HepG2 (cell line): Measurements from ENCODE around the gene TACC2. TPM values are rescaled to one million over a fixed set of nuclear protein-coding genes. Genes with fewer than 3 reads are reported as not detected.

Experiments used
- ATAC-seq: fragments of 200-7000 bp; cut with Tn5 transposase; 3 replicates; pipeline ENCODE4 v1.9.1; 2020; ENCODE audit warnings: mild to moderate bottlenecking, moderate library complexity
- BruUV-seq: library from RNA; stranded (reverse); fragments of 400-500 nt; replicated peaks from 2 replicates; lab custom pipeline; 2021; lab: Mats Ljungman, UMichigan
- CTCF ChIA-PET: fragments of 300-600 bp; formaldehyde crosslinking; extraction: SDS; loops from one replicate; lab custom pipeline; 2021; ENCODE audit warnings: low total read pairs, inconsistent platforms, low intra/inter-chr PET ratio; lab: Yijun Ruan, JAX
- POLR2A ChIA-PET: fragments of 350-600 bp; sonication (Branson Sonifier 250); formaldehyde crosslinking; loops from one replicate; lab custom pipeline; 2020; ENCODE audit warnings: antibody characterized with exemption, inconsistent platforms; lab: Yijun Ruan, JAX
- DNase-seq: peaks from one replicate; pipeline ENCODE4 v3.0.0-alpha.2; 2015; ENCODE audit warnings: low spot score
- FAIRE-seq: peaks from 3 replicates; lab custom pipeline; 2011; peaks lifted over from hg19 to GRCh38; lab: Jason Lieb, UNC
- H2AFZ ChIP-seq: one replicate; pipeline ENCODE4 v1.6.1; 2011; ENCODE audit warnings: low read length, inconsistent platforms
- H3K27ac ChIP-seq: fragments of 300-600 bp; 3 replicates; pipeline ENCODE4 v1.8.0; 2011; ENCODE audit warnings: mixed run types, mild to moderate bottlenecking, mixed read lengths, low read length, inconsistent platforms; ENCODE audit not compliant: insufficient read depth; ENCODE audit errors: extremely low read length
- H3K27me3 ChIP-seq, 2 experiments: fragments of 200-600 bp in 1 of 2; 2 replicates in 1 of 2; 3 replicates in 1 of 2; pipeline versions ENCODE4 v1.6.0 to v1.8.0; 2011; ENCODE audit warnings: low read length in 2 of 2, mild to moderate bottlenecking in 2 of 2, moderate library complexity in 2 of 2, inconsistent platforms in 1 of 2; ENCODE audit not compliant: insufficient read depth in 2 of 2, control insufficient read depth in 1 of 2
- H3K36me3 ChIP-seq, 2 experiments: fragments of 200-600 bp in 1 of 2; replicated peaks in 1 of 2; 2 replicates in 1 of 2; 3 replicates in 1 of 2; pipeline versions ENCODE4 v1.5.1 to v1.8.0; 2011; ENCODE audit warnings: low read length in 2 of 2, inconsistent platforms in 1 of 2; ENCODE audit not compliant: insufficient read depth in 2 of 2, control insufficient read depth in 1 of 2
- H3K4me1 ChIP-seq: 2 replicates; pipeline ENCODE4 v1.5.1; 2012; ENCODE audit warnings: low read length, inconsistent platforms; ENCODE audit not compliant: insufficient read depth
- H3K4me2 ChIP-seq: 2 replicates; pipeline ENCODE4 v1.6.0; 2011; ENCODE audit warnings: low read depth, low read length, inconsistent platforms
- H3K4me3 ChIP-seq, 3 experiments: fragments of 200-600 bp in 1 of 3; sonication (generic), shearing (Covaris generic) in 1 of 3; replicated peaks in 1 of 3; 2 replicates each; pipeline ENCODE4 v1.5.1; 2011 to 2016; ENCODE audit warnings: low read length in 3 of 3, inconsistent platforms in 2 of 3, low read depth in 2 of 3, mild to moderate bottlenecking in 2 of 3, control low read depth in 1 of 3, mixed read lengths in 1 of 3; ENCODE audit not compliant: insufficient read depth in 1 of 3
- H3K79me2 ChIP-seq: one replicate; pipeline ENCODE4 v1.6.1; 2011; ENCODE audit warnings: low read length, inconsistent platforms; ENCODE audit not compliant: insufficient read depth
- H3K9ac ChIP-seq: 2 replicates; pipeline ENCODE4 v1.6.0; 2011; ENCODE audit warnings: mild to moderate bottlenecking, low read depth, low read length, inconsistent platforms; ENCODE audit not compliant: insufficient read depth
- H3K9me3 ChIP-seq: 2 replicates; pipeline ENCODE4 v1.5.1; 2012; ENCODE audit warnings: mild to moderate bottlenecking, low read length
- H4K20me1 ChIP-seq: 2 replicates; pipeline ENCODE4 v1.6.0; 2011; ENCODE audit warnings: inconsistent platforms, mild to moderate bottlenecking, low read length, moderate library complexity; ENCODE audit not compliant: insufficient read depth
- AKAP8 ChIP-seq: sonication (generic); formaldehyde crosslinking; IDR thresholded peaks from 2 replicates; pipeline ENCODE4 v1.5.1; 2020; ENCODE audit warnings: mild to moderate bottlenecking, missing genetic modification reagents
- CSRNP2 ChIP-seq: sonication (generic); formaldehyde crosslinking; conservative IDR thresholded peaks from 2 replicates; pipeline ENCODE4 v1.8.0; 2022; ENCODE audit warnings: low read depth, missing genetic modification reagents
- GLMP ChIP-seq: sonication (generic); formaldehyde crosslinking; IDR thresholded peaks from 2 replicates; pipeline ENCODE4 v1.9.0; 2021; ENCODE audit warnings: missing genetic modification reagents, mild to moderate bottlenecking, borderline replicate concordance
- HMG20B ChIP-seq: conservative IDR thresholded peaks from 2 replicates; pipeline ENCODE4 v1.6.1; 2016; ENCODE audit warnings: missing genetic modification reagents, missing compliant biosample characterization
- MAX ChIP-seq: IDR thresholded peaks from 2 replicates; pipeline ENCODE4 v1.6.1; 2012; ENCODE audit warnings: inconsistent platforms
- MED8 ChIP-seq: sonication (generic); formaldehyde crosslinking; IDR thresholded peaks from 2 replicates; pipeline ENCODE4 v1.8.1; 2023; ENCODE audit warnings: mild to moderate bottlenecking, missing genetic modification reagents; ENCODE audit not compliant: insufficient replicate concordance
- NAIF1 ChIP-seq: sonication (generic); formaldehyde crosslinking; IDR thresholded peaks from 2 replicates; pipeline ENCODE4 v1.5.0; 2020; ENCODE audit warnings: mild to moderate bottlenecking, missing genetic modification reagents, borderline replicate concordance
- NCOA1 ChIP-seq: sonication (generic); formaldehyde crosslinking; IDR thresholded peaks from 2 replicates; pipeline ENCODE4 v1.9.0; 2021; ENCODE audit warnings: missing genetic modification reagents
- SAP130 ChIP-seq: IDR thresholded peaks from 2 replicates; pipeline ENCODE4 v1.6.1; 2016; ENCODE audit warnings: low read depth
- STAT6 ChIP-seq: sonication (generic); formaldehyde crosslinking; IDR thresholded peaks from 2 replicates; pipeline ENCODE4 v1.4.0; 2020; ENCODE audit warnings: missing genetic modification reagents, mild to moderate bottlenecking, borderline replicate concordance
- THAP8 ChIP-seq: sonication (generic); formaldehyde crosslinking; IDR thresholded peaks from 2 replicates; pipeline ENCODE4 v1.5.1; 2020; ENCODE audit warnings: missing genetic modification reagents, mild to moderate bottlenecking, borderline replicate concordance
- THAP9 ChIP-seq: sonication (generic); formaldehyde crosslinking; IDR thresholded peaks from 2 replicates; pipeline ENCODE4; 2020; ENCODE audit warnings: missing genetic modification reagents, mild to moderate bottlenecking, borderline replicate concordance
- TRIM22 ChIP-seq: fragments of 450-650 bp; IDR thresholded peaks from 2 replicates; pipeline ENCODE4 v1.6.1; 2017
- ZNF326 ChIP-seq: sonication (generic); formaldehyde crosslinking; IDR thresholded peaks from 2 replicates; pipeline ENCODE4 v1.4.0; 2020; ENCODE audit warnings: missing genetic modification reagents, borderline replicate concordance
- WGBS: methylation state at CpG from one replicate; pipeline ENCODE4 v1.1.6; 2017; ENCODE audit warnings: low lambda C conversion rate; 5-methylcytosine and 5-hydroxymethylcytosine counted together
- in situ Hi-C: cut with HindIII; loops from 2 replicates; pipeline ENCODE4 v1.10.0; 2017; ENCODE audit warnings: low pct_unique_long_range_greater_than_20kb; ENCODE audit not compliant: extremely low pct_ligation_motif_present
- intact Hi-C: fragments of 100-400 bp; cut with micrococcal nuclease; formaldehyde crosslinking; loops from one replicate; pipeline ENCODE4 v1.10.0; 2022; ENCODE audit not compliant: unreplicated experiment
- polyA plus RNA-seq, 8 experiments: library from polyadenylated mRNA; depleted of rRNA in 3 of 8; stranded (reverse) in 7 of 8; unstranded in 1 of 8; fragments of >200 nt; fragmentation: Illumina TruSeq in 4 of 8; extraction: Trizol in 4 of 8; gene quantifications; 2 replicates each; pipeline versions ENCODE4 v1.2.1 to v1.2.3, GENCODE V29; 2011 to 2016; ENCODE audit warnings: low read depth in 4 of 8, missing spikeins in 1 of 8, mixed read lengths in 1 of 8; ENCODE audit not compliant: insufficient read depth in 1 of 8
- total RNA-seq, 5 experiments: library from RNA; depleted of rRNA; stranded (reverse); fragments of >200 nt; fragmentation: Illumina TruSeq; extraction: Trizol; gene quantifications; 2 replicates each; pipeline ENCODE4 v1.2.3, GENCODE V29; 2016; ENCODE audit warnings: low read depth in 1 of 5

Gene TACC2
- total and polyA plus RNA-seq, 2 of the 13 experiments (the other 11 are each of a cell fraction or from before 2014, with no cell fraction given) = 11.8 to 16.0 TPM

- Histone ChIP-seq H3K79me2 (peaks cover 7% of the 10 kb centered on the region), H4K20me1 (0 out of 2 replicates have a peak, but pooled peaks cover 5% of the 10 kb centered on the region), H3K36me3 (peaks cover 4 to 20% of the 10 kb centered on the region in 2 experiments; a peak in 4 of 5 replicates), H3K4me3 (no peak overlapping the region), H3K27me3 (no peaks in the 10 kb centered on the region), H3K9me3 (no peaks in the 10 kb centered on the region), H3K4me1 (peaks cover 22% of the 10 kb centered on the region), H3K9ac (no peak overlapping the region), H3K4me2 (no peak overlapping the region), H3K27ac (no peak overlapping the region), H2AFZ (no peak overlapping the region)
- in situ Hi-C loops = no loop called here
- ChIA-PET POLR2A (no interaction called here), CTCF (no interaction called here)
- no peak for FAIRE-seq
- 97% methylated on average over 4 of the region's 4 CpGs for WGBS
- intact Hi-C loops = no loop called here
- ATAC-seq = no peak
- BruUV-seq = no TSS peak
- no peak for DNase-seq
- no peak for TF ChIP-seq AKAP8 (CRISPR knock-in tag)
- no peak for TF ChIP-seq HMG20B (CRISPR knock-in tag)
- no peak for TF ChIP-seq STAT6 (CRISPR knock-in tag)
- no peak for TF ChIP-seq NAIF1 (CRISPR knock-in tag)
- TF ChIP-seq THAP9 = no peak
- TF ChIP-seq GLMP (CRISPR knock-in tag) = no peak
- TF ChIP-seq NCOA1 = no peak
- no peak for TF ChIP-seq SAP130 (CRISPR knock-in tag)
- TF ChIP-seq THAP8 (CRISPR knock-in tag) = no peak
- TF ChIP-seq ZNF326 (CRISPR knock-in tag) = no peak
- TF ChIP-seq MED8 (CRISPR knock-in tag) = no peak
- no peak for TF ChIP-seq MAX
- TF ChIP-seq TRIM22 = no peak
- no peak for TF ChIP-seq CSRNP2
These were observed 169.4 kb downstream of the TACC2 start for GRCh38 chr10:122158362-122158761.
